HL-60/S4 treated with phorbol 12-myristate 13-acetate at 8.2 ng/mL for 4 days and 3 days (cell line): ENCODE measurements around the gene TMPRSS9.
"Not testable (repeated sequence)": the region's sequence is repeated elsewhere in the genome, so short reads cannot be mapped to it uniquely, and the experiment has no call there.

ENCODE experiments used
- in situ Hi-C: fragments of 300-500 bp; cut with MboI; formaldehyde crosslinking; loops from 2 replicates; pipeline ENCODE4 v1.15.0; 2022; ENCODE audit warnings: low sequenced_read_pairs

Gene TMPRSS9

GRCh38 chr19:2341244-2341751 is 18.8 kb upstream of the TMPRSS9 start:
- in situ Hi-C loops = no loop called here

DNA sequence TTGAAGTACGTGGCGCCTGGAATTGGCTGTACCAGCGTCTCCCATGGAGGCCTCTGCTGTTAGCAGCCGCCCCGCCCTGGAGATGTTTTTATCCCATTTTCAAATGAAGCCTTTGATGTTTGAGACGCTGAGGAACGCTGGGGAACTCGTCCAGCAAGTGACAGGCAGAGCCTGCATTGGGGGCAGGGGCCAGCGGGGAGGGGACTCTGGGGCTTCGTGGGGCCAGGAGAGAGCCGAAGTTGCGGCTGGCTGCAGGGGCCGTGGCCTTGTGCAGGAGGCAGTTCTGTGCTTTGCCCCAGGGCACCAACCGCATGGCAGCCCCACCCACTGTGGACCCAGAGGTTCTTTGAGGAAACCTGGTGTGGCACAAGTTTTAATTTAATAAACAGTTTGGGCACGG is 18.1 kb upstream of the TMPRSS9 start:
- in situ Hi-C loops = no loop called here

GRCh38 chr19:2342656-2343288 is 17.3 kb upstream of the TMPRSS9 start:
- in situ Hi-C loops = no loop called here

GRCh38 chr19:2343289-2343982 is 16.6 kb upstream of the TMPRSS9 start:
- in situ Hi-C loops = no loop called here

DNA sequence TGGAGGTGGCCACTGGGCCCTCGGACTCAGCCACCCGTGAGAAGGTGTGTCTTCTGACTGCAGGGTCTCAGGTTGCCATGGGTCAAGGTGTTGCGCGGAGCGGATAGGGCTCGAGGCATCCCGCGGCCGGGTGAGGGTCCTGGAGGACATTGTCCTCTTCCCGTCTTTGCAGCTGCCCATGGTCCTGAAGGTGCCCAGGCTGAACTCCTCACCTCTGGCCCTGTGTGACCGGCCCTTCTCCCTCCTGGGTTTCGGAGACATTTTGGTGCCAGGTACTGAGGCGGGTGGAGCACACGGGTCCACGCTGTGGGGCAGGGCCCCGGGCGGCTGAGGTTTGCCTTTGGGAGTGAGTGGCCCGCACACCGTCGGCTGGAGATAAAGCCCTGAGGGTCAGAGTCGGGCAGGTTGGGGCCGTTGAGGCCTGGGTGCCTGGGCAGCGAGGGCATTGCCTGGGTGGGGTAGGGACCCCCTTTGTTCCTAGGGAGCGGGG is 15.6 kb upstream of the TMPRSS9 start:
- in situ Hi-C loops = no loop called here

DNA sequence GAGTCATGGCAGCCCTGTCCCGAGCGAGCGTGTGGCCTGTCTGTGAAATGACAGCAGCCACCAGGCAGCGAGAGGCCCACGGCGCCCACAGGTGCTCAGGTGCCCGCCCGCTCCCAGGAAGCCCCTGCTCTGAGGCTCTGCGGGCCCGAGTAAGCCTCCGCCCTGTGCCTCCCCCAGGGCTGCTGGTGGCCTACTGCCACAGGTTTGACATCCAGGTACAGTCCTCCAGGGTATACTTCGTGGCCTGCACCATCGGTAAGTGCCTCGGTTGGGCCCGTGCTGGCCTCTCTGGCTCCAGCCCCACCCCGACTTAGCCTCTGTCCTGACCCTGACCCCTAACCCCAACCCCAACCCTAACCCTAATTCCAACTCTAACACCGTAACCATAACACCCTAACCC is 15.0 kb upstream of the TMPRSS9 start:
- in situ Hi-C loops = no loop called here

DNA sequence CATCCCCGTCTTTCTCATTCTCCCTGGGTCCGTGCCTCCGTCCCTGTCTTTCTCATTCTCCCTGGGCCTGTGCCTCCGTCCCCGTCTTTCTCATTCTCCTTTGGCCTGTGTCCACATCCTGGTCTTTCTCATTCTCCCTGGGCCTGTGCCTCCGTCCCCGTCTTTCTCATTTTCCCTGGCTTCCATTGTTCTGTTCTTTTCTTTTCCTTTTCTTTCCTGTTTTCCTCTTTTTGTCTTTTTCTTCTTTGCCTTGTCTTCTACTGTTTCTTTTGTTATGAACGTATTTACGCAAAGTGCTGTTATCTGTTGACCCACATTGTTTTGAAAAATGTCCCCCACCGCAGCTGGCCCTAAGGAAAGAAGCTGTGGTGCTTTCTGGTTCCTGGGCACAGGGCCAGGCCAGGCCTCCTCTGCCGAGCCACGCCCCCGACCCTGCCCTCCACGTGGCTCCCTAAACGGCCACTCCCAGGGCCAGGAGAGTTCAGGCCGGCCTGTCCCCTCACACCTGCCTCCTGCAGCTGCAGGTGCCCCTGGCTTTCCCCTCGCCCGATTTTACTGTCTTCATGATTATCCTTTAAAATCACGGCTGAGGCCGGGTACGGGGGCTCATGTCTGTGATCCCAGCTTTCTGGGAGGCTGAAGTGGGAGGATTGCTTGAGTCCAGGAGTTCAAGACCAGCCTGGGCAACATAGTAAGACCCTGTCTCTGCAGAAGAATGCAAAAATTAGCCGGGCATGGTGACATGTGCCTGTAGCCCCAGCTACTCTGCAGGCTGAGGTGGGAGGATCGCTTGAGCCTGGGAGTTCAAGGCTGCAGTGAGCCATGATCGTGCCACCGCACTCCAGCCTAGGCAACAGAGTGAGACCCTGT is 14.0 kb upstream of the TMPRSS9 start:
- in situ Hi-C loops = no loop called here

- in situ Hi-C loops = not testable (repeated sequence)
These were observed 10.2 kb upstream of the TMPRSS9 start for GRCh38 chr19:2349818-2350217.

GRCh38 chr19:2350656-2351055 is 9.4 kb upstream of the TMPRSS9 start:
- in situ Hi-C loops = no loop called here

- in situ Hi-C loops = no loop called here
These were observed 8.5 kb upstream of the TMPRSS9 start for GRCh38 chr19:2351591-2351990.

DNA sequence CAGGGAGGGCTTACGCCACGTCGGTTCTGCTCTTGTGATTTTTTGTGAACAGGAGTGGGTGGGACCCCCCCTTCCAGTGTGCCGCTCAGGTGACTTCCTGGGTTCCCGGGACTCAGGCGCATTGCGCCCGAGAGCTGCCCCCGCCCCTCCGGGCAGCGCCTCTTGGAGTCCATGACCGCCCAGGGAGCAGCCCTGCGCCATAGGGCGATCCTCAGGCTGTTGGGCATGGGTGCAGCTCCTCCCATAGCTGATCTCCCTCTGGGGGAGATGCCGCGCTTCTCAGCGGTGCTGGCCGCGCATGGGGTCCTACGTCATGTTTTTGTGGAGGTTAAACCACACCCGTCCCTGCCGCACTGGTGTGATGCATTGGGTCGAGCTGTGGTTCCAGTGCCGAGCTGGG is 7.9 kb upstream of the TMPRSS9 start:
- in situ Hi-C loops = no loop called here

DNA sequence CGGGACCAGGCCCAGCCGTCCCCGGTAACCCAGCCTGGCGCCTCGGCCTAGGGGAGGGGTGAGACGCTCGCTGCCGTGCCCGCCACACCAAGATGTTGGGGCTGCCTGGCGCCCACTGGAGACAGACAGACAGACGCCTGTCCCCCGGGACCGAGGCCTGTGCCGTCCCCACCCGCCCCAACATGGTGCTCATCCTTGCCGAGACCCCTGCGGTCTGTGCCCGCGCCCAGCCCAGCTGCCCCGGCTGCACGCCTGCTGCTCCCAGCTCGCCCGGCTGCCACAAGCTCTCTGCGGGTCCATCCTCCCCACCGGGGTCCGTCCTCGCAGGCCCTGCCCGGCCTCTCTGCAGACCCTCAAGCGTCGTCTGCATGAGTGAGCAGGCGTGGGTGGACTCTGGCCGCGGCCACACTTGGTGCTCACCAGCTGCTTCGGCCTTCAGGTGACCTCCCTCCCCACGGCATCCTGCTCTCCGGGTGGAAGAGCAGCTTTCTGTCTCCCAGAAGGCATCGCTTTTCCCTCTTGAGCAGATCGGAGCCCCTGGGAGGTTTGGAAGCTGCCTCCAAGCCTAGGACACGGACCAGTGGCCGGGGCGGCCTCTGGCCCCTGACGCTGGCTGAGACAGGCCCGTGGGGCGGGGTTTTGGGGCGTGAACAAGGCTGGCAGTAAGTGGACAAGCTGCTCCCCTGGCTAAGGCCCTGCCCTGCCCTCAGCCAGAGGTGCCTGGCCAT is 6.7 kb upstream of the TMPRSS9 start:
- in situ Hi-C loops = no loop called here

DNA sequence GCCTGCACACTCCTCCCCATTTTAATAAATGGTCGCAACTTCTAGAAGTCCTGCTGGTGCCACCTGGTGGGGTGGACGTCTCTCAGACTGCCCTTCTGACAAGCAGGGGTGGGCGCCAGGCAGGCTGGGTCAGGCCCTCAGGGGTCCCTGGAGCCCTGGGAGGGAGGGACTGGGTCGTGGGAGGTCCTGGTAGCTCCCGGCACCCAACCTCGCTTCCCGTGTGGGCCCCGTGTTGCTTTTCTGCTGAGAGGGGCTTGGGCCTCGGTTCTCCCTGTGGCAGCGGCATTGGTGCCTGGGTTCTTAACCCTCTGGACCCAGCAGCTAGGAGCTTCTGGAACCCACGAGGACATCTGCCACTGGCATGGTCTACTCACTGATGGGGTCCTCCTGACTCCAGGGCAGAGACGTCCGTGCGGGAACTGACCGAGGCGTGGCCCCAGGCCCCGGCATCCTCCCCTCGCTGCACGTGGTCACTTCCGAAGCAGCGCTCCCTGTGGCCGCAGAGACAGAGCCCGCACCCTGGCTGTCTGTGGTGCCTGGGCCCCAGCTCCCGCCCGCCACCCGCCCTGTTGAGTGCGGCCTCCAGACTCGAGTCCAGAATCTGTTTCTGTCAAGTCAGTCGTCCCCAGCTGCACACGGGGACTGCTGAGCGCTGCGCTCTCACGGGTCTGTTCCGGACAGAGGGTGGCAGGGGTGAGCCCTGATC is 6.0 kb upstream of the TMPRSS9 start:
- in situ Hi-C loops = no loop called here

DNA sequence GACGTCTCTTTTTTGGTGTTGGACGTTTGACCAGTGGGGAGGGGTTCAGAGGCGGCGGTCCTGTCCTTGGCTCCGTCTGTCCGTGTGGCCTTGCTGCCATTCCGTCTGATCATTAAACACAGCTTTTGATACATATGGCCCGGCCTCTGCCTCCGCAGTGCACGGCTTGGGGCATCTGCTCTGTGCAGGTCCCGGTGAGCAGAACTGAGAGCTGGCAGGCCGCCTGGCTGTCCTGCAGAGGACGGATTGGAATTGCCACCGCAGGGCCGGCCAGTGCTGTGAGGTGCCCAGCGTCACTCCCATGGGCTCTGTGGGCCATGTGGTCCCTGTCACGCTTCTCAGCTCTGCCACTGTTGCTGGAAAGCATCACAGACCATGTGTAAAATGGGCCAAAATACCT is 5.4 kb upstream of the TMPRSS9 start:
- in situ Hi-C loops = no loop called here

GRCh38 chr19:2355168-2356035 is 4.7 kb upstream of the TMPRSS9 start:
- in situ Hi-C loops = no loop called here

GRCh38 chr19:2356036-2356646 is 3.9 kb upstream of the TMPRSS9 start:
- in situ Hi-C loops = no loop called here

- in situ Hi-C loops = no loop called here
These were observed 2.5 kb upstream of the TMPRSS9 start for GRCh38 chr19:2357279-2358206.
